Stimulated activated CD8-positive, alpha-beta memory T cell treated with anti-CD3 and anti-CD28 coated beads, Interleukin-4, amount 100 ng/mL, for 24 hours (primary cell): ENCODE results near the gene CYSRT1.

Source experiments
- DNase-seq: peaks from one replicate; pipeline ENCODE4 v3.0.0-alpha.2; 2020; ENCODE audit warnings: low read depth

The CYSRT1 gene

DNA sequence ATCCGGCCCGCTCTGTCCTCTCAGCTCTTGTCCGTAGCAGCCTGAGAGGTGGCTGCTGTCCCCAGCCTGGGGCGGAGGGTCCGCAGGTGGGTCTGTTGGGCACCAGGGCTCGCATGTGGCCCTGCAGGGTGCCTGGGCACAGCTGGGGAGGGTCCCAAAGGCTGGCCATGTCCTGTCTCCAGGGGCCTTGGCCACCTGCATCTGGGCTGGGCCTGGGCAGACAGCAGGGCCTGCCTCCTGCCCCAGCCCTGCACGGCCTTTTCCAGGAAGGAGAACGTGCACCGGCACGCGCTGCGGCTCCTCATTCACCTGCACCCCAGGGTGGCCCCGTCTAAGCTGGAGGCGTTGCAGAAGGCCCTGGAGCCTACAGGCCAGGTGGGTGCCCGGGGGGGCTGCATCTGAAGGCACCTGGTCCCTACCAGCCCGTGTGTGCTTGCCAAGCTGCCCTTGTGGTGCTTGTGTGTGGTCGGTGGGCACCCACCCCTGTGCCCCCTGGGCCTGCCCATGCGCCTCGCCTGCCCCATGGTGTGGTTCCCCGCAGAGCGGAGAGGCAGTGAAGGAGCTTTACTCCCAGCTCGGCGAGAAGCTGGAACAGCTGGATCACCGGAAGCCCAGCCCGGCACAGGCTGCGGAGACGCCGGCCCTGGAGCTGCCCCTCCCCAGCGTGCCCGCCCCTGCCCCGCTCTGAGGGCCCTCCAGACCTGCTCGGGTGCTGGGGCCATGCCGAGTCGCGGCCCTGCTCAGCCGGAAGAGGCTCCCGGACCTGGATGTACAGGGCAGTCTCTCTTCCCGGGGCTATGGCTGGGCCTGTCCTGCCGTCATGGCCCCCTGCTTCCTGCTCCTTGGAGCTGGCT lies 47.5 kb downstream of the CYSRT1 start:
- DNase-seq: no peak

DNA sequence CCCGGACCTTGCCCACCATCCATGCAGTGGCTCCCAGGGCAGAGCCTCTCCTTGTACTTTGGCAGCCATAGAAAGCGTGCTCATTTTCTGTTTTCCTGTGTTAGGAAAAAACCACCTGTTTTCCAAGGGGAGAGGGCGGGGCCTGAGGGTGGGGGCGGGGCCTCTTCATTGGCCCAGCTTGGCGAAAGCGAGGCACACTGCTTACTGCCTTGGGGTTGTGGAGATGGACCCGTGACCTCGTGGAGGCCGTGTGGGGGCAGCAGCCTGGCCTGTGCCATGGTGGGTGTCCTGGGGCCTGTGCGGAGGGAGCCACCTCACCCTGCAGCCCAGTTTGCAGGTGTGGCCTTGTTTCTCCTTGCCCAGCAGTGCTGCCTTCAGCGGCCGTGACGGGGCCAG lies 48.1 kb downstream of the CYSRT1 start:
- no peak for DNase-seq

- DNase-seq: no peak
These were observed 48.8 kb downstream of the CYSRT1 start for GRCh38 chr9:137273611-137274320.

DNA sequence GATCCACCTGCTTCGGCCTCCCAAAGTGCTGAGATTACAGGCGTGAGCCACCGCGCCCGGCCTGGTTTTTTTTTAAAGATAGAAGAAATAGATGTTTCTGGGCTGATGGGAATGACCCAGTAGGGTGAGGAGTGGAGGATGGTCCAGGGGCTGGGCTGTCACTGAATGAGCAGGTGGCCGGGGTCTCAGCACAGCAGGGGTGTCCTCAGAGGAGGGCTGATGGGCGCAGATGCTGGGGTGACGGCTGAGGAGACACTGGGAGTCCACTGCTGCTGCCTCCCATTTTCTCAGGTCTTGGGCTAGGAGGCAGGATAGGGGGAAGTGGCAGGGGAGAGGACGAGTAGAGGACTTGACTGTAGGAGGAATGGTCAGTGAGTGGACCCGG lies 50.2 kb downstream of the CYSRT1 start:
- no peak for DNase-seq
